ENCODE measurements around the gene ZNF622. TPM values are rescaled to one million over a fixed set of nuclear protein-coding genes. Genes with fewer than 3 reads are reported as not detected.

Gene ZNF622
- total and polyA plus RNA-seq, 2 of the 13 experiments (the other 11 are each of a cell fraction or from before 2014, with no cell fraction given): 12.1 to 44.7 TPM

DNA sequence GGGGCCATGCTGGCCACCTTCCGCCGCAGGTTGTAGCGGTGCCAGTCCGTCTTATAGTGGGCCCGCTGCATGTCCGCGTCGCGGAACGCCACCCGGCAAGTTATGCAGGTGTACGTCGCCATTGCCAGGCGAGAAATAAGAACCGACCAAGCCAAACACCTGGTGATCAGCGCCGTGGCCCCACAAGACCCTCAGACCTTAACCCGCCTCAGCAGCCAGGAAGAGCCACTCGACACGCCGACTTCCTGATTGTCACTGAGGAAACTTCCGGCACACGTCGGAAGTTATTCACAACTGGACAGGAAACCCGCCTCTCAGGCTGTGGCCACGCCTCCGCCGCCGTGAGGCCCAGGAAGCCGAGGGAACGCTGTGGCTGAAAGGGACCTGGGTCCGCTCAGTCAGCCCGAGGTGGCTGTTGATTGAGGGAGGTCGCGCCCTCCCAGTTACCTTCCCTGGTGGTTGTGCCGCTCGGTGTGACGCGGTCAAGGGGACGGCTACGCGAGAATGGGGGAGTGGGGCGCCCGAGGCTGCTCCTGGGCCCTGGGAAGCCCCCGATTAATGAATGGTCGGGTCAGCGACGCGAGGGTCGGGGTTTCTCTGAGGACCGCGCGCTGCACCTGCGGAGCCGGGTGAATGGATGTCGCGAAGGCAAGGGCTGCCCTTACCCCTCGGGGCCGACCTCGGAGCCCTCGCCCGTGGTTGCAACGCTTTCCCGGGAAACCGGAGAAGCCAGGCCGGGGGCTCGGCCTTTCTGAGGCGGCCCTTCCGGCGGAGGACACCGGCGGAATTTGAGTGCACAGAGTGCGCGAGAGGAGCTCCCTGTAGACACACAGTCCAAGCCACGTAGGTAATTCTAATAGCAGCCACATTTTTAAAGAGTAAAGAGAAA lies at the start of gene ZNF622 (continued):
- peak; percentile 49 for TF ChIP-seq ATF7-NPFF (CRISPR knock-in tag; IDR thresholded peaks at IDR 0.05; ENCODE audit: low read depth)
- no peak for TF ChIP-seq ZSCAN30 (CRISPR knock-in tag; IDR thresholded peaks at IDR 0.05)
- TF ChIP-seq ZNF780A (CRISPR knock-in tag; IDR thresholded peaks at IDR 0.05): no peak; the same call in 1 of the 2 replicates
- no peak for TF ChIP-seq NFE2L2 (IDR thresholded peaks at IDR 0.05; ENCODE audit: low read length)
- no peak for TF ChIP-seq ZNF335 (CRISPR knock-in tag; IDR thresholded peaks at IDR 0.05)
- TF ChIP-seq ZNF264 (CRISPR knock-in tag; IDR thresholded peaks at IDR 0.05): peak; percentile 54; the same call in 1 of the 2 replicates
- peak; percentile 94 for TF ChIP-seq ASH2L (IDR thresholded peaks at IDR 0.05; ENCODE audit: insufficient read length, low read depth, low read length)
- no peak; the same call in none of the 2 replicates for TF ChIP-seq RXRA (CRISPR knock-in tag; IDR thresholded peaks at IDR 0.05)
- no peak for TF ChIP-seq ZNF33A (CRISPR knock-in tag; IDR thresholded peaks at IDR 0.05; ENCODE audit: borderline replicate concordance)
- no peak for TF ChIP-seq KDM1A (CRISPR knock-in tag; IDR thresholded peaks at IDR 0.05)
- peak; percentile 88; the same call in 1 of the 2 replicates for TF ChIP-seq ZFP41 (CRISPR knock-in tag; IDR thresholded peaks at IDR 0.05; ENCODE audit: borderline replicate concordance)
- peak; percentile 93 for TF ChIP-seq MAF1 (CRISPR knock-in tag; IDR thresholded peaks at IDR 0.05; ENCODE audit: borderline replicate concordance)
- TF ChIP-seq PLRG1 (conservative IDR thresholded peaks at IDR 0.05): no peak
- TF ChIP-seq ZNF569 (CRISPR knock-in tag; IDR thresholded peaks at IDR 0.05; ENCODE audit: borderline replicate concordance): no peak
- no peak for TF ChIP-seq ZFP37 (CRISPR knock-in tag; IDR thresholded peaks at IDR 0.05; ENCODE audit: borderline replicate concordance)
- TF ChIP-seq ATF7 (IDR thresholded peaks at IDR 0.05): no peak
- TF ChIP-seq ATF7 (CRISPR knock-in tag; IDR thresholded peaks at IDR 0.05): no peak; the same call in 1 of the 2 replicates
- TF ChIP-seq, protein P1, sequence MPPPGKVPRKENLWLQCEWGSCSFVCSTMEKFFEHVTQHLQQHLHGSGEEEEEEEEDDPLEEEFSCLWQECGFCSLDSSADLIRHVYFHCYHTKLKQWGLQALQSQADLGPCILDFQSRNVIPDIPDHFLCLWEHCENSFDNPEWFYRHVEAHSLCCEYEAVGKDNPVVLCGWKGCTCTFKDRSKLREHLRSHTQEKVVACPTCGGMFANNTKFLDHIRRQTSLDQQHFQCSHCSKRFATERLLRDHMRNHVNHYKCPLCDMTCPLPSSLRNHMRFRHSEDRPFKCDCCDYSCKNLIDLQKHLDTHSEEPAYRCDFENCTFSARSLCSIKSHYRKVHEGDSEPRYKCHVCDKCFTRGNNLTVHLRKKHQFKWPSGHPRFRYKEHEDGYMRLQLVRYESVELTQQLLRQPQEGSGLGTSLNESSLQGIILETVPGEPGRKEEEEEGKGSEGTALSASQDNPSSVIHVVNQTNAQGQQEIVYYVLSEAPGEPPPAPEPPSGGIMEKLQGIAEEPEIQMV (CRISPR knock-in tag; IDR thresholded peaks at IDR 0.05; ENCODE audit: low read depth): 0 out of 2 replicates have a peak, but pooled peaks have one; percentile 24
- peak; percentile 86 for TF ChIP-seq CBX1 (IDR thresholded peaks at IDR 0.05; ENCODE audit: low read depth)
- TF ChIP-seq BRD4 (CRISPR knock-in tag; IDR thresholded peaks at IDR 0.05): peak; percentile 69
- TF ChIP-seq, protein P2, sequence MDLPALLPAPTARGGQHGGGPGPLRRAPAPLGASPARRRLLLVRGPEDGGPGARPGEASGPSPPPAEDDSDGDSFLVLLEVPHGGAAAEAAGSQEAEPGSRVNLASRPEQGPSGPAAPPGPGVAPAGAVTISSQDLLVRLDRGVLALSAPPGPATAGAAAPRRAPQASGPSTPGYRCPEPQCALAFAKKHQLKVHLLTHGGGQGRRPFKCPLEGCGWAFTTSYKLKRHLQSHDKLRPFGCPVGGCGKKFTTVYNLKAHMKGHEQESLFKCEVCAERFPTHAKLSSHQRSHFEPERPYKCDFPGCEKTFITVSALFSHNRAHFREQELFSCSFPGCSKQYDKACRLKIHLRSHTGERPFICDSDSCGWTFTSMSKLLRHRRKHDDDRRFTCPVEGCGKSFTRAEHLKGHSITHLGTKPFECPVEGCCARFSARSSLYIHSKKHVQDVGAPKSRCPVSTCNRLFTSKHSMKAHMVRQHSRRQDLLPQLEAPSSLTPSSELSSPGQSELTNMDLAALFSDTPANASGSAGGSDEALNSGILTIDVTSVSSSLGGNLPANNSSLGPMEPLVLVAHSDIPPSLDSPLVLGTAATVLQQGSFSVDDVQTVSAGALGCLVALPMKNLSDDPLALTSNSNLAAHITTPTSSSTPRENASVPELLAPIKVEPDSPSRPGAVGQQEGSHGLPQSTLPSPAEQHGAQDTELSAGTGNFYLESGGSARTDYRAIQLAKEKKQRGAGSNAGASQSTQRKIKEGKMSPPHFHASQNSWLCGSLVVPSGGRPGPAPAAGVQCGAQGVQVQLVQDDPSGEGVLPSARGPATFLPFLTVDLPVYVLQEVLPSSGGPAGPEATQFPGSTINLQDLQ (CRISPR knock-in tag; IDR thresholded peaks at IDR 0.05): peak; percentile 91
- TF ChIP-seq ZNF3 (CRISPR knock-in tag; IDR thresholded peaks at IDR 0.05): no peak
- TF ChIP-seq ZNF124 (CRISPR knock-in tag; IDR thresholded peaks at IDR 0.05): 0 out of 2 replicates have a peak, but pooled peaks have one; percentile 6
- peak; percentile 84 for TF ChIP-seq MEIS1 (CRISPR knock-in tag; IDR thresholded peaks at IDR 0.05; ENCODE audit: borderline replicate concordance)
- no peak for TF ChIP-seq ATF1 (CRISPR knock-in tag; IDR thresholded peaks at IDR 0.05)
- TF ChIP-seq SIN3A (IDR thresholded peaks at IDR 0.05; ENCODE audit: borderline replicate concordance, low read depth, low read length): peak; percentile 97
- TF ChIP-seq RELA (CRISPR knock-in tag; IDR thresholded peaks at IDR 0.05): no peak
- TF ChIP-seq SMAD9 (CRISPR knock-in tag; IDR thresholded peaks at IDR 0.05): no peak
- peak; percentile 52 for TF ChIP-seq ISL2 (CRISPR knock-in tag; IDR thresholded peaks at IDR 0.05)

Measured in HepG2 (cell line).